ENCODE results near the gene LRP1.

The LRP1 gene

GRCh38 chr12:57142121-57142520 lies 13.8 kb downstream of the LRP1 start:
- no peaks in the 10 kb centered on the region for H3K4me1 Mint-ChIP-seq (ENCODE audit: low read depth in 2 of 2)
- no peaks in the 10 kb centered on the region for H3K9me3 Mint-ChIP-seq

GRCh38 chr12:57142727-57143126 lies 14.4 kb downstream of the LRP1 start:
- Mint-ChIP-seq H3K27me3 (no peaks in the 10 kb centered on the region), H3K9me3 (no peaks in the 10 kb centered on the region), H3K4me1 (ENCODE audit: low read depth in 2 of 2) (peaks cover 0 to 1% of the 10 kb centered on the region in 2 donors), H3K36me3 (ENCODE audit: insufficient read depth) (peaks cover 3% of the 10 kb centered on the region), H3K27ac (no peak overlapping the region), H3K4me3 (no peak overlapping the region)
- ATAC-seq (replicated peaks): no peak
- DNase-seq: no peak

More at GRCh38 chr12:57142121-57142520, 13.8 kb downstream of the LRP1 start:
- Mint-ChIP-seq H3K27me3 (no peaks in the 10 kb centered on the region), H3K4me3 (no peak overlapping the region), H3K27ac (no peak overlapping the region), H3K36me3 (ENCODE audit: insufficient read depth) (peaks cover 3% of the 10 kb centered on the region)
- no peak for ATAC-seq (replicated peaks)
- no peak for DNase-seq

- H3K27me3 Mint-ChIP-seq: no peaks in the 10 kb centered on the region
- H3K4me1 Mint-ChIP-seq (ENCODE audit: low read depth in 2 of 2): peaks cover 0 to 1% of the 10 kb centered on the region in 2 donors
- H3K27ac Mint-ChIP-seq: no peak overlapping the region
- no peaks in the 10 kb centered on the region for H3K9me3 Mint-ChIP-seq
- peaks cover 3% of the 10 kb centered on the region for H3K36me3 Mint-ChIP-seq (ENCODE audit: insufficient read depth)
- ATAC-seq (replicated peaks) (no peak), DNase-seq (no peak)
- no peak overlapping the region for H3K4me3 Mint-ChIP-seq
These were observed 15.2 kb downstream of the LRP1 start for GRCh38 chr12:57143454-57143853.

GRCh38 chr12:57145460-57146059 lies 17.3 kb downstream of the LRP1 start:
- H3K27me3 Mint-ChIP-seq: no peaks in the 10 kb centered on the region
- no peak for ATAC-seq (replicated peaks)
- peaks cover 3% of the 10 kb centered on the region for H3K36me3 Mint-ChIP-seq (ENCODE audit: insufficient read depth)
- DNase-seq: no peak
- H3K27ac Mint-ChIP-seq: no peak overlapping the region
- H3K4me3 Mint-ChIP-seq: no peak overlapping the region
- H3K9me3 Mint-ChIP-seq: no peaks in the 10 kb centered on the region
- H3K4me1 Mint-ChIP-seq (ENCODE audit: low read depth in 2 of 2): peaks cover 0 to 1% of the 10 kb centered on the region in 2 donors

- DNase-seq: no peak
- Mint-ChIP-seq H3K36me3 (ENCODE audit: insufficient read depth) (peaks cover 3% of the 10 kb centered on the region), H3K27me3 (no peaks in the 10 kb centered on the region), H3K27ac (no peak overlapping the region), H3K9me3 (no peaks in the 10 kb centered on the region), H3K4me3 (no peak overlapping the region), H3K4me1 (ENCODE audit: low read depth in 2 of 2) (peaks cover 0 to 1% of the 10 kb centered on the region in 2 donors)
- no peak for ATAC-seq (replicated peaks)
These were observed 17.8 kb downstream of the LRP1 start for GRCh38 chr12:57146092-57146491.

GRCh38 chr12:57146961-57147944 lies 19.0 kb downstream of the LRP1 start, which contains the start of gene LRP1-AS:
LRP1-AS (minus strand) TSS chr12:57147619.
- no peak for DNase-seq
- Mint-ChIP-seq H3K9me3 (no peaks in the 10 kb centered on the region), H3K36me3 (ENCODE audit: insufficient read depth) (no peaks in the 10 kb centered on the region), H3K4me1 (ENCODE audit: low read depth in 2 of 2) (peaks cover 0 to 1% of the 10 kb centered on the region in 2 donors), H3K4me3 (no peak within 1 kb of the TSS), H3K27ac (peak within 1 kb of the TSS in 1 of 2 donors; percentile 47), H3K27me3 (peaks cover 0 to 8% of the 10 kb centered on the region in 2 donors)
- ATAC-seq (replicated peaks): no peak

GRCh38 chr12:57148469-57149244 lies 20.4 kb downstream of the LRP1 start:
- DNase-seq (no peak), ATAC-seq (replicated peaks) (no peak)
- Mint-ChIP-seq H3K27ac (no peak overlapping the region), H3K9me3 (no peaks in the 10 kb centered on the region), H3K27me3 (peaks cover 0 to 8% of the 10 kb centered on the region in 2 donors), H3K4me3 (no peak overlapping the region), H3K4me1 (ENCODE audit: low read depth in 2 of 2) (peaks cover 0 to 1% of the 10 kb centered on the region in 2 donors), H3K36me3 (ENCODE audit: insufficient read depth) (no peaks in the 10 kb centered on the region)

- peaks cover 0 to 8% of the 10 kb centered on the region in 2 donors for H3K27me3 Mint-ChIP-seq
- no peaks in the 10 kb centered on the region for H3K9me3 Mint-ChIP-seq
- DNase-seq (no peak), ATAC-seq (replicated peaks) (no peak)
- H3K36me3 Mint-ChIP-seq (ENCODE audit: insufficient read depth): no peaks in the 10 kb centered on the region
- H3K27ac Mint-ChIP-seq: no peak overlapping the region
- peaks cover 0 to 1% of the 10 kb centered on the region in 2 donors for H3K4me1 Mint-ChIP-seq (ENCODE audit: low read depth in 2 of 2)
- no peak overlapping the region for H3K4me3 Mint-ChIP-seq
These were observed 21.1 kb downstream of the LRP1 start for GRCh38 chr12:57149245-57149900.

- ATAC-seq (replicated peaks) (no peak), DNase-seq (no peak)
- H3K36me3 Mint-ChIP-seq (ENCODE audit: insufficient read depth): no peaks in the 10 kb centered on the region
- H3K4me1 Mint-ChIP-seq (ENCODE audit: low read depth in 2 of 2): peaks cover 0 to 1% of the 10 kb centered on the region in 2 donors
- peaks cover 0 to 8% of the 10 kb centered on the region in 2 donors for H3K27me3 Mint-ChIP-seq
- H3K27ac Mint-ChIP-seq: no peak overlapping the region
- no peak overlapping the region for H3K4me3 Mint-ChIP-seq
- H3K9me3 Mint-ChIP-seq: no peaks in the 10 kb centered on the region
These were observed 22.2 kb downstream of the LRP1 start for GRCh38 chr12:57150400-57151000.

GRCh38 chr12:57151741-57152630 lies 23.7 kb downstream of the LRP1 start:
- Mint-ChIP-seq H3K36me3 (ENCODE audit: insufficient read depth) (no peaks in the 10 kb centered on the region), H3K27me3 (peaks cover 0 to 15% of the 10 kb centered on the region in 2 donors), H3K27ac (no peak overlapping the region), H3K9me3 (no peaks in the 10 kb centered on the region), H3K4me1 (ENCODE audit: low read depth in 2 of 2) (peaks cover 1 to 3% of the 10 kb centered on the region in 2 donors), H3K4me3 (no peak overlapping the region)
- DNase-seq (no peak), ATAC-seq (replicated peaks) (no peak)

- ATAC-seq (replicated peaks): no peak
These were observed 24.4 kb downstream of the LRP1 start for GRCh38 chr12:57152639-57153038.

More at GRCh38 chr12:57152639-57153038, 24.4 kb downstream of the LRP1 start:
- no peaks in the 10 kb centered on the region for H3K9me3 Mint-ChIP-seq
- H3K36me3 Mint-ChIP-seq (ENCODE audit: insufficient read depth): no peaks in the 10 kb centered on the region
- peaks cover 0 to 15% of the 10 kb centered on the region in 2 donors for H3K27me3 Mint-ChIP-seq
- H3K4me3 Mint-ChIP-seq: no peak overlapping the region
- peaks cover 4 to 6% of the 10 kb centered on the region in 2 donors for H3K4me1 Mint-ChIP-seq (ENCODE audit: low read depth in 2 of 2)
- no peak overlapping the region for H3K27ac Mint-ChIP-seq
- DNase-seq: no peak

Measured in effector memory CD8-positive, alpha-beta T cell (primary cell).